ENCODE measurements around the gene ABLIM1.

- TF ChIP-seq CTCF (IDR thresholded peaks at IDR 0.05) (no peak), POLR2A (IDR thresholded peaks at IDR 0.05) (no peak)
Measured at GRCh38 chr10:114543456-114543855, 114.6 kb downstream of the ABLIM1 start.
